ENCODE results near the gene EZH2.

Gene EZH2

DNA sequence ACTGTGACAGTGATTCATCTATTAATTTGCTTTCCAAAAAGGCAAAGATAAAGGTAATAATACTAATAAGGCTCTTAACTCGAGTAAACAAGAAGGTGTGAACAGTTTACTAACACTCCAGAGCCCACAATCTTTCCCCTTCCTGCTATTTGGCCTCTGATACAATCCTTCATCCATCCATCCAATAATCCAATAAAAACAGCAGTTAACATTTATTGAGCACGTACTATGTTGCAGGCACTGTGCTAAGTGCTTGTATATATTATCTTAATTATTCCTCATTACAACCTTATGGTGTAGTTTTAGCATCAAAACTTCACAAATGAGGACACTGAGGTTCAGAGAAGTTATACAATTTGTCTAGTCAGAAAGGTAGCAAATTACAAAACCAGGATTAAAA, 49.5 kb downstream of the EZH2 start:
- H3K4me1 ChIP-seq (ENCODE audit: control insufficient read depth, insufficient read depth, low read length): no peaks in the 10 kb centered on the region
- WGBS (ENCODE audit: insufficient coverage, insufficient read length): no CpG with 5 or more reads among the region's 2 CpGs
- no peak overlapping the region for H3K4me3 ChIP-seq (ENCODE audit: low read length)
- H3K9me3 ChIP-seq (ENCODE audit: control insufficient read depth, insufficient read depth, low read length): no peaks in the 10 kb centered on the region
- H3K27me3 ChIP-seq (ENCODE audit: control insufficient read depth, insufficient read depth, low read length): no peaks in the 10 kb centered on the region
- no peak for DNase-seq (ENCODE audit: low read depth, low spot score)
- no peaks in the 10 kb centered on the region; the same call in 1 of the 2 replicates for H3K36me3 ChIP-seq (ENCODE audit: control insufficient read depth, insufficient read depth, low read length)
- no peak overlapping the region for H3K27ac ChIP-seq (ENCODE audit: low read length)

DNA sequence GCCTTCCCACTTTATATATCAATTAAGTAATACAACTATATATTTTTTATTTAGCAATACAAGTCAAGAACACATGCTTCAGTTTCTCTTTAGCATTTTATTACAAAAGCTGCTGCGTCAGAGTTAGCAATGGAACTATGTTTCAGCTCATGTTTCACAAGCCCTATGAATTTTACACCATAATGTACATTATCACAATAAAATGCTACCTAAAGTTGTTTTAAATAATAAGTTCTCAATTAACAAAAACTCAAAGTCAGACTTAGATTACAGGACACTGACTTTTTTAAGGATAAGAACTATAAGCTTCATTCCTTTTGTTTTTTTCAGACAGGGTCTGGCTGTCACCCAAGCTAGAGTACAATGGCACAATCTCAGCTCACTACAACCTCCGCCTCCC, 52.3 kb downstream of the EZH2 start:
- Histone ChIP-seq H3K27ac (ENCODE audit: low read length) (no peak overlapping the region), H3K36me3 (ENCODE audit: control insufficient read depth, insufficient read depth, low read length) (no peaks in the 10 kb centered on the region)

DNA sequence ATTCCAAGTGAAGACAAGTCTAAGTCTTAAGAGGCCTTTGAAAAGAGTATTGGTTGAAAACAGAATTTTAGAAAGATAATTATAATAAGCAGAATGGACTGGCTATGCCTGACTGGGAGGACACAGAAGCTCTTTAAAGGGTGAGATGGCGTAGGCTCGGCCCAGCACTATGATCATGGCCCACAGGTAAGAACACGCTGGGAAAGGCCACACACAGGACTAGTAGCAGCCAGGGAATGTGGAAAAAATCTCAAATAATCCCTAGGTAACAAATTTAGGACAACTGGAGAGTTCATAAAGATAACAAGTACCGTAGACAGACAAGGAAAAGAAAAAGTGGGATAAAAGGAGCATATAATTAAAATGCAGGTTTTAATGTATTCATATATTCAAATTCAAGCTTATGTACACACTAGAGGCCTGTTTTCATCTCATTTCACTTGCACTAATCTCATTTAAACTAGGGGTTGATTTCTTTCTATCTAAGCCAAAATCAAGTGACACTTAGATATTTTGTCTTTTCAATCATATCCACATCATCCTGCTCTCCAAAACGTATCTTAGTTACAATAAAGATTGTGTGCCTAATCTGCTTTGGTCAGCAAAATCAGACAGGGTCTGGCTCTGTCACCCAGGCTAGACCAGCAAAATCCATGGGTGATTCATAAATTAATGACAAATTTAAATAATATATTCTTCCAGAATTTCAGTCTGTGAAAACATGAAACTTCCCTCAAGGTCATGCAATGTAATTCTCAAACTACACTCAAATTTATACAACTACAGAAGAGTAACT, 53.0 kb downstream of the EZH2 start:
- no CpG with 5 or more reads among the region's 5 CpGs for WGBS (ENCODE audit: insufficient coverage, insufficient read length)
- Histone ChIP-seq H3K27me3 (ENCODE audit: control insufficient read depth, insufficient read depth, low read length) (no peaks in the 10 kb centered on the region), H3K36me3 (ENCODE audit: control insufficient read depth, insufficient read depth, low read length) (no peaks in the 10 kb centered on the region; the same call in 1 of the 2 replicates), H3K27ac (ENCODE audit: low read length) (no peak overlapping the region), H3K4me1 (ENCODE audit: control insufficient read depth, insufficient read depth, low read length) (no peaks in the 10 kb centered on the region), H3K9me3 (ENCODE audit: control insufficient read depth, insufficient read depth, low read length) (no peaks in the 10 kb centered on the region), H3K4me3 (ENCODE audit: low read length) (no peak overlapping the region)
- DNase-seq (ENCODE audit: low read depth, low spot score): no peak

More for the DNA sequence above, 52.3 kb downstream of the EZH2 start:
- Histone ChIP-seq H3K4me3 (ENCODE audit: low read length) (no peak overlapping the region), H3K9me3 (ENCODE audit: control insufficient read depth, insufficient read depth, low read length) (no peaks in the 10 kb centered on the region), H3K27me3 (ENCODE audit: control insufficient read depth, insufficient read depth, low read length) (no peaks in the 10 kb centered on the region), H3K4me1 (ENCODE audit: control insufficient read depth, insufficient read depth, low read length) (no peaks in the 10 kb centered on the region)
- DNase-seq (ENCODE audit: low read depth, low spot score): no peak
- WGBS (ENCODE audit: insufficient coverage, insufficient read length): no CpG with 5 or more reads among the region's 2 CpGs

DNA sequence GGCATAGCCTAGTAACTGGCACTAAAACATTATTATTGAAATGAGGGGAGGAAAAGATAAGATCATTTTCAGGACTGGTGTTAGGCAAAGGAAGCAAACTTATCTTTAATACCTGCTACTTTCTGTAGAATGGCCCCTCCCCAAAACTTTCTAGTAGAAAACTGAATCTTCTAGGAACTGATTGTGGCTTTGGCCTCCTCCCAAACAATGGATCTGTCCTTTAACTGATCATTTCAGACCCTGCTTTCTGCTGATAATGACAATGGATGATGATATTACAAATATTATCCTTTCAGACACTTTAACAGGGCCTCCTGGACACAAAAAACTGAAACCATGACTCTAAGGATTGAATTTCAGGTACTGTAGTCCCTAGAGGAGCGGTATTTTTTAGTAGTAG, 55.1 kb downstream of the EZH2 start:
- Histone ChIP-seq H3K36me3 (ENCODE audit: control insufficient read depth, insufficient read depth, low read length) (no peaks in the 10 kb centered on the region; the same call in 1 of the 2 replicates), H3K27ac (ENCODE audit: low read length) (no peak overlapping the region), H3K27me3 (ENCODE audit: control insufficient read depth, insufficient read depth, low read length) (no peaks in the 10 kb centered on the region), H3K9me3 (ENCODE audit: control insufficient read depth, insufficient read depth, low read length) (no peaks in the 10 kb centered on the region), H3K4me3 (ENCODE audit: low read length) (no peak overlapping the region), H3K4me1 (ENCODE audit: control insufficient read depth, insufficient read depth, low read length) (no peaks in the 10 kb centered on the region)
- no CpG with 5 or more reads among the region's 1 CpG for WGBS (ENCODE audit: insufficient coverage, insufficient read length)
- no peak for DNase-seq (ENCODE audit: low read depth, low spot score)

DNA sequence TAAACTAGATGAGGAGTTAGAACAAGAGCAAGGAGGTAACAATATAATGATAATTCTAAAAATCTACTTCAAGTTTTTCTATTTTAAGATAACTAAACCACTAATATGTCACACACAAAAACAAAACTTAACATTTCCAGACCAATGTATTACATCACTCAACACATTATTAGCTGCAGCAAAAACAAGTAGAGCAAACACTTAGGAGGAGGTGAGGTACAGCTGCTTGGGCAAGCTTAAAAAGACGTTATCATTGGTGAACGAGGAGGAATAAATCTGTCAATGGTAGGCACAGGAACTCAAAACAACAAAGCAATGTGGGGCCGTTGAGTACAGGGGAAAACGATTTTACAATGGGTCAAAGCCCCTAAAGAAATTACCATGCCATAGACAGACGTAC, 58.8 kb downstream of the EZH2 start:
- Histone ChIP-seq H3K9me3 (ENCODE audit: control insufficient read depth, insufficient read depth, low read length) (no peaks in the 10 kb centered on the region), H3K4me3 (ENCODE audit: low read length) (no peak overlapping the region), H3K27ac (ENCODE audit: low read length) (no peak overlapping the region), H3K27me3 (ENCODE audit: control insufficient read depth, insufficient read depth, low read length) (no peaks in the 10 kb centered on the region), H3K4me1 (ENCODE audit: control insufficient read depth, insufficient read depth, low read length) (no peaks in the 10 kb centered on the region), H3K36me3 (ENCODE audit: control insufficient read depth, insufficient read depth, low read length) (no peaks in the 10 kb centered on the region; the same call in 1 of the 2 replicates)
- no CpG with 5 or more reads among the region's 5 CpGs for WGBS (ENCODE audit: insufficient coverage, insufficient read length)
- no peak for DNase-seq (ENCODE audit: low read depth, low spot score)

DNA sequence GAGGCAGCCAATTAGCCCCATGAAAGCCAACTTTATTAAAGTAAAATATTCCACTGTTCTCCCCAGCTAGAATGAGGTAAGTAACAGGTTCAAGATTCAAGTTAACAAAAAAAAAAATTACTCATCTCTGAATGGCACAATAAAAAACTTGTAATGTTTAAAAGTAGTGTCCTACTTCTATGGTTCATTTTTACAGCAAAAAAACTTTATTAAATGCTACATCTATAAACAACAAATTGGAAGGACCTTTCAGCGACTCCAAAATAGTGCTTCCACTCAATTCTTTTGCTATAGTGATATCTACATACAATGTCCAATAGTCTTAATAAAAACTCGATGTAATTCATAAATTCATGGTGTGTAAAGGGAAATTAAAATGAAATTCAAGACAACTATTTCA, 59.2 kb downstream of the EZH2 start:
- Histone ChIP-seq H3K36me3 (ENCODE audit: control insufficient read depth, insufficient read depth, low read length) (no peaks in the 10 kb centered on the region; the same call in 1 of the 2 replicates), H3K9me3 (ENCODE audit: control insufficient read depth, insufficient read depth, low read length) (no peaks in the 10 kb centered on the region), H3K4me3 (ENCODE audit: low read length) (no peak overlapping the region), H3K4me1 (ENCODE audit: control insufficient read depth, insufficient read depth, low read length) (no peaks in the 10 kb centered on the region), H3K27me3 (ENCODE audit: control insufficient read depth, insufficient read depth, low read length) (no peaks in the 10 kb centered on the region), H3K27ac (ENCODE audit: low read length) (no peak overlapping the region)
- no CpG with 5 or more reads among the region's 2 CpGs for WGBS (ENCODE audit: insufficient coverage, insufficient read length)
- no peak for DNase-seq (ENCODE audit: low read depth, low spot score)

- Histone ChIP-seq H3K36me3 (ENCODE audit: control insufficient read depth, insufficient read depth, low read length) (peaks cover 3% of the 10 kb centered on the region; the same call in 1 of the 2 replicates), H3K27ac (ENCODE audit: low read length) (no peak overlapping the region), H3K27me3 (ENCODE audit: control insufficient read depth, insufficient read depth, low read length) (no peaks in the 10 kb centered on the region), H3K9me3 (ENCODE audit: control insufficient read depth, insufficient read depth, low read length) (no peaks in the 10 kb centered on the region), H3K4me1 (ENCODE audit: control insufficient read depth, insufficient read depth, low read length) (no peaks in the 10 kb centered on the region), H3K4me3 (ENCODE audit: low read length) (no peak overlapping the region)
- no peak for DNase-seq (ENCODE audit: low read depth, low spot score)
- no CpG with 5 or more reads among the region's 2 CpGs for WGBS (ENCODE audit: insufficient coverage, insufficient read length)
Observed at GRCh38 chr7:148821422-148821821, 62.7 kb downstream of the EZH2 start.

- no peak for DNase-seq (ENCODE audit: low read depth, low spot score)
- no CpG with 5 or more reads among the region's 6 CpGs for WGBS (ENCODE audit: insufficient coverage, insufficient read length)
- H3K27me3 ChIP-seq (ENCODE audit: control insufficient read depth, insufficient read depth, low read length): no peaks in the 10 kb centered on the region
- no peaks in the 10 kb centered on the region for H3K9me3 ChIP-seq (ENCODE audit: control insufficient read depth, insufficient read depth, low read length)
- no peak overlapping the region for H3K4me3 ChIP-seq (ENCODE audit: low read length)
- H3K27ac ChIP-seq (ENCODE audit: low read length): no peak overlapping the region
- peaks cover 4% of the 10 kb centered on the region; the same call in 1 of the 2 replicates for H3K36me3 ChIP-seq (ENCODE audit: control insufficient read depth, insufficient read depth, low read length)
- no peaks in the 10 kb centered on the region for H3K4me1 ChIP-seq (ENCODE audit: control insufficient read depth, insufficient read depth, low read length)
Observed at GRCh38 chr7:148819697-148820360, 64.3 kb downstream of the EZH2 start.

- H3K27ac ChIP-seq (ENCODE audit: low read length): no peak overlapping the region
- no peak for DNase-seq (ENCODE audit: low read depth, low spot score)
- no CpG with 5 or more reads among the region's 3 CpGs for WGBS (ENCODE audit: insufficient coverage, insufficient read length)
- peaks cover 12% of the 10 kb centered on the region; the same call in 1 of the 2 replicates for H3K36me3 ChIP-seq (ENCODE audit: control insufficient read depth, insufficient read depth, low read length)
- H3K9me3 ChIP-seq (ENCODE audit: control insufficient read depth, insufficient read depth, low read length): no peaks in the 10 kb centered on the region
- no peaks in the 10 kb centered on the region for H3K4me1 ChIP-seq (ENCODE audit: control insufficient read depth, insufficient read depth, low read length)
- H3K27me3 ChIP-seq (ENCODE audit: control insufficient read depth, insufficient read depth, low read length): no peaks in the 10 kb centered on the region
- H3K4me3 ChIP-seq (ENCODE audit: low read length): no peak overlapping the region
Observed at GRCh38 chr7:148815612-148816011, 68.5 kb downstream of the EZH2 start.

- H3K27me3 ChIP-seq (ENCODE audit: control insufficient read depth, insufficient read depth, low read length): no peaks in the 10 kb centered on the region
- H3K27ac ChIP-seq (ENCODE audit: low read length): no peak overlapping the region
- peaks cover 12% of the 10 kb centered on the region; the same call in 1 of the 2 replicates for H3K36me3 ChIP-seq (ENCODE audit: control insufficient read depth, insufficient read depth, low read length)
- no peak for DNase-seq (ENCODE audit: low read depth, low spot score)
- no peak overlapping the region for H3K4me3 ChIP-seq (ENCODE audit: low read length)
- H3K4me1 ChIP-seq (ENCODE audit: control insufficient read depth, insufficient read depth, low read length): no peaks in the 10 kb centered on the region
- no CpG with 5 or more reads among the region's 10 CpGs for WGBS (ENCODE audit: insufficient coverage, insufficient read length)
- no peaks in the 10 kb centered on the region for H3K9me3 ChIP-seq (ENCODE audit: control insufficient read depth, insufficient read depth, low read length)
Observed at GRCh38 chr7:148814922-148815559, 69.0 kb downstream of the EZH2 start.

Measured in iPS DF 6.9 (cell line).